Endothelial cell of umbilical vein (primary cell): Measurements from ENCODE around the gene RNF125.

Experiments used
- EZH2 ChIP-seq: IDR thresholded peaks from 2 replicates; pipeline ENCODE4 v1.6.1; 2012; ENCODE audit warnings: borderline replicate concordance, low read depth, mild to moderate bottlenecking, moderate library complexity, low read length, inconsistent platforms; ENCODE audit not compliant: severe bottlenecking
- GATA2 ChIP-seq: IDR thresholded peaks from 2 replicates; pipeline ENCODE4 v1.7.0; 2011; ENCODE audit warnings: low read depth, mild to moderate bottlenecking, moderate library complexity, mixed read lengths, low read length; ENCODE audit not compliant: insufficient read length, insufficient read depth
- JUN ChIP-seq: IDR thresholded peaks from 2 replicates; pipeline ENCODE4 v1.6.1; 2011; ENCODE audit warnings: borderline replicate concordance, low read depth; ENCODE audit not compliant: insufficient read length, insufficient read depth
- MAX ChIP-seq: IDR thresholded peaks from 2 replicates; pipeline ENCODE4 v1.6.1; 2011; ENCODE audit not compliant: insufficient read depth, insufficient read length
- MYC ChIP-seq: IDR thresholded peaks from one replicate; pipeline ENCODE4 v1.6.1; 2011; ENCODE audit warnings: mild to moderate bottlenecking, low read depth, low read length
- POLR2A ChIP-seq: IDR thresholded peaks from 2 replicates; pipeline ENCODE4 v1.6.1; 2012; ENCODE audit warnings: low read depth, mild to moderate bottlenecking, control low read depth, low read length
- POLR2AphosphoS5 ChIP-seq: IDR thresholded peaks from 2 replicates; pipeline ENCODE4 v1.6.1; 2012; ENCODE audit warnings: low read depth, mild to moderate bottlenecking, control low read depth, low read length, moderate library complexity; ENCODE audit not compliant: insufficient read depth
- TF ChIP-seq, protein P1 (sequence below), 2 donors: IDR thresholded peaks; 1 replicate in 1 of 2; 2 replicates in 1 of 2; pipeline ENCODE4 v1.5.1; 2011; ENCODE audit warnings: low read length in 2 of 2, mild to moderate bottlenecking in 2 of 2, moderate library complexity in 2 of 2, control low read depth in 1 of 2, inconsistent platforms in 1 of 2, low read depth in 1 of 2; ENCODE audit not compliant: insufficient read depth in 1 of 2; ENCODE audit errors: extremely low read depth in 1 of 2

DNA sequence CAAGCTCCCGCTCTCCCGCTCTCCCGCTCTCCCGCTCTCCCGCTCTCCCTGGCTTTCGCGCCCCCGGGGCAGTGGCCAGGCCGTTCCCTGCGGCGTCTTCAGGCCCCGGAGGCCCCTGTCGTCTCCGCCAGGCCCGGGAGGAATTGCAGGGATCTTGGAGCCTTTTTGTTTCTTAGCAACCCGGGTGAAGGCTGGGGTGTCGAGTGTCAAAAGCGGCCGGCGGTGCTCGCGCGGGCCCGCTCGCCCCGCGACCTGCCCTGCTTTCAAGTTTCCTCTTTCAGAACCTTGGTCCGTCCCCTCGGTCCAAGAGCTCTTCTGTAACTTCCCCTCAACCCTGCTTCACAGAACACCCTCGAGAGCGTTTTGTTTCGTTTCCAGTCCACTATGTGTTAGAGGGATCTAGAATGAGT is 74.5 kb downstream of the RNF125 start:
- TF ChIP-seq MAX = no peak
- TF ChIP-seq, protein P1, sequence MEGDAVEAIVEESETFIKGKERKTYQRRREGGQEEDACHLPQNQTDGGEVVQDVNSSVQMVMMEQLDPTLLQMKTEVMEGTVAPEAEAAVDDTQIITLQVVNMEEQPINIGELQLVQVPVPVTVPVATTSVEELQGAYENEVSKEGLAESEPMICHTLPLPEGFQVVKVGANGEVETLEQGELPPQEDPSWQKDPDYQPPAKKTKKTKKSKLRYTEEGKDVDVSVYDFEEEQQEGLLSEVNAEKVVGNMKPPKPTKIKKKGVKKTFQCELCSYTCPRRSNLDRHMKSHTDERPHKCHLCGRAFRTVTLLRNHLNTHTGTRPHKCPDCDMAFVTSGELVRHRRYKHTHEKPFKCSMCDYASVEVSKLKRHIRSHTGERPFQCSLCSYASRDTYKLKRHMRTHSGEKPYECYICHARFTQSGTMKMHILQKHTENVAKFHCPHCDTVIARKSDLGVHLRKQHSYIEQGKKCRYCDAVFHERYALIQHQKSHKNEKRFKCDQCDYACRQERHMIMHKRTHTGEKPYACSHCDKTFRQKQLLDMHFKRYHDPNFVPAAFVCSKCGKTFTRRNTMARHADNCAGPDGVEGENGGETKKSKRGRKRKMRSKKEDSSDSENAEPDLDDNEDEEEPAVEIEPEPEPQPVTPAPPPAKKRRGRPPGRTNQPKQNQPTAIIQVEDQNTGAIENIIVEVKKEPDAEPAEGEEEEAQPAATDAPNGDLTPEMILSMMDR (IDR thresholded peaks at IDR 0.05; ENCODE audit: extremely low read depth in 1 of 2, insufficient read depth in 1 of 2, low read depth in 1 of 2, low read length in 2 of 2) = no peak
- TF ChIP-seq POLR2A = no peak
- no peak for TF ChIP-seq JUN
- no peak for TF ChIP-seq EZH2
- TF ChIP-seq POLR2AphosphoS5 = no peak
- no peak for TF ChIP-seq GATA2
- no peak for TF ChIP-seq MYC
